H1 (cell line): ENCODE results near the gene TMEM72. TPM values are rescaled to one million over a fixed set of nuclear protein-coding genes. Genes with fewer than 3 reads are reported as not detected.

Experiments
- CEBPB ChIP-seq: IDR thresholded peaks from 2 replicates; pipeline ENCODE4 v1.6.1; 2012; ENCODE audit warnings: low read depth, low read length
- EZH2 ChIP-seq: fragments of 200-600 bp; sonication (generic); IDR thresholded peaks from 2 replicates; pipeline ENCODE4 v1.7.1; 2012; ENCODE audit warnings: low read depth, mild to moderate bottlenecking, moderate library complexity, low read length, inconsistent platforms; ENCODE audit not compliant: severe bottlenecking
- KDM4A ChIP-seq: IDR thresholded peaks from one replicate; pipeline ENCODE4 v1.7.1; 2012; ENCODE audit warnings: low read depth, mild to moderate bottlenecking, moderate library complexity, low read length, inconsistent platforms; ENCODE audit not compliant: severe bottlenecking
- NANOG ChIP-seq: IDR thresholded peaks from 2 replicates; pipeline ENCODE4 v1.6.1; 2011; ENCODE audit warnings: low read length, low read depth, mild to moderate bottlenecking, inconsistent platforms; ENCODE audit not compliant: insufficient read depth, poor library complexity, severe bottlenecking
- SP4 ChIP-seq: IDR thresholded peaks from 2 replicates; pipeline ENCODE4 v1.6.1; 2012; ENCODE audit warnings: low read length, inconsistent platforms
- TAF1 ChIP-seq: IDR thresholded peaks from 2 replicates; pipeline ENCODE4 v1.6.1; 2011; ENCODE audit warnings: mild to moderate bottlenecking, low read depth, low read length
- TBP ChIP-seq: IDR thresholded peaks from 2 replicates; pipeline ENCODE4 v1.6.1; 2011; ENCODE audit warnings: low read depth, low read length, improper control_type of control experiment
- ZNF274 ChIP-seq: IDR thresholded peaks from 2 replicates; pipeline ENCODE4 v1.7.0; 2012; ENCODE audit warnings: low read length, borderline replicate concordance; ENCODE audit errors: extremely low read depth
- polyA plus RNA-seq, 7 experiments: library from polyadenylated mRNA; depleted of rRNA in 3 of 7; stranded (reverse) in 5 of 7; unstranded in 2 of 7; fragments of >200 nt in 5 of 7; fragments of 200-250 nt in 2 of 7; gene quantifications; 1 replicate in 5 of 7; 2 replicates in 1 of 7; 4 replicates in 1 of 7; pipeline versions ENCODE4 v1.2.1 to v1.2.3, GENCODE V29; 2011 to 2013; ENCODE audit warnings: missing spikeins in 2 of 7, mixed read lengths in 2 of 7
- total RNA-seq: library from RNA; stranded (reverse); fragmentation: NEBNext Ultra II Directional; extraction: Animal tissue kit (Norgen Biotek cat#: 25700); gene quantifications from 2 replicates; pipeline ENCODE4 v1.2.1, GENCODE V29; 2021
- TF ChIP-seq, protein P1 (sequence below): fragments of 300-600 bp; sonication (generic); IDR thresholded peaks from 2 replicates; pipeline ENCODE4 v1.7.1; 2012; ENCODE audit warnings: low read length, moderate library complexity, mild to moderate bottlenecking, inconsistent platforms; ENCODE audit not compliant: insufficient replicate concordance
- TF ChIP-seq, protein P2 (sequence below): IDR thresholded peaks from 2 replicates; pipeline ENCODE4 v1.6.1; 2011; ENCODE audit warnings: low read length, improper control_type of control experiment
- TF ChIP-seq, protein P3 (sequence below): IDR thresholded peaks from 2 replicates; pipeline ENCODE4 v1.6.1; 2012; ENCODE audit warnings: inconsistent platforms

TMEM72 gene
- total and polyA plus RNA-seq, 2 of the 8 experiments (the other 6 are each of a cell fraction or from before 2014, with no cell fraction given) = not detected

DNA sequence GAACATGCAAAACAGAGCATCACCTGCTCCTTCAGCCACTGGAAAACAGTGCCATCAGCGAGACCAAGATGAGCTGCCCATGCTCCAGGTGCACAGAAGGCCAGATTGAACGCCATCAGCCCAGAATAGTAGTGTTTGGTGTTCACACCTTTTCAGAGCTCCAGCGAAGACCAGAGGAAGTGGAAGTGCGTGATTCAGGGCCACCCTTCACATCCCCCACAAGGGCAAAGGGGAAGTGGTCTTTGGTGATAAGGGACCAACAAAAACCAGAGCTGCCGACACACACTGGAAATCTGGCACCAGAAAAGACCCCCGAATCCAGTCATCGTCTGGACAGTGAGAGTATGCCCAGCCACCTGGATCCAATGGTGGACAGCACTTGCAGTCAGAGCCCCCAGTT lies 29.5 kb upstream of the TMEM72 start (continued):
- TF ChIP-seq, protein P1, sequence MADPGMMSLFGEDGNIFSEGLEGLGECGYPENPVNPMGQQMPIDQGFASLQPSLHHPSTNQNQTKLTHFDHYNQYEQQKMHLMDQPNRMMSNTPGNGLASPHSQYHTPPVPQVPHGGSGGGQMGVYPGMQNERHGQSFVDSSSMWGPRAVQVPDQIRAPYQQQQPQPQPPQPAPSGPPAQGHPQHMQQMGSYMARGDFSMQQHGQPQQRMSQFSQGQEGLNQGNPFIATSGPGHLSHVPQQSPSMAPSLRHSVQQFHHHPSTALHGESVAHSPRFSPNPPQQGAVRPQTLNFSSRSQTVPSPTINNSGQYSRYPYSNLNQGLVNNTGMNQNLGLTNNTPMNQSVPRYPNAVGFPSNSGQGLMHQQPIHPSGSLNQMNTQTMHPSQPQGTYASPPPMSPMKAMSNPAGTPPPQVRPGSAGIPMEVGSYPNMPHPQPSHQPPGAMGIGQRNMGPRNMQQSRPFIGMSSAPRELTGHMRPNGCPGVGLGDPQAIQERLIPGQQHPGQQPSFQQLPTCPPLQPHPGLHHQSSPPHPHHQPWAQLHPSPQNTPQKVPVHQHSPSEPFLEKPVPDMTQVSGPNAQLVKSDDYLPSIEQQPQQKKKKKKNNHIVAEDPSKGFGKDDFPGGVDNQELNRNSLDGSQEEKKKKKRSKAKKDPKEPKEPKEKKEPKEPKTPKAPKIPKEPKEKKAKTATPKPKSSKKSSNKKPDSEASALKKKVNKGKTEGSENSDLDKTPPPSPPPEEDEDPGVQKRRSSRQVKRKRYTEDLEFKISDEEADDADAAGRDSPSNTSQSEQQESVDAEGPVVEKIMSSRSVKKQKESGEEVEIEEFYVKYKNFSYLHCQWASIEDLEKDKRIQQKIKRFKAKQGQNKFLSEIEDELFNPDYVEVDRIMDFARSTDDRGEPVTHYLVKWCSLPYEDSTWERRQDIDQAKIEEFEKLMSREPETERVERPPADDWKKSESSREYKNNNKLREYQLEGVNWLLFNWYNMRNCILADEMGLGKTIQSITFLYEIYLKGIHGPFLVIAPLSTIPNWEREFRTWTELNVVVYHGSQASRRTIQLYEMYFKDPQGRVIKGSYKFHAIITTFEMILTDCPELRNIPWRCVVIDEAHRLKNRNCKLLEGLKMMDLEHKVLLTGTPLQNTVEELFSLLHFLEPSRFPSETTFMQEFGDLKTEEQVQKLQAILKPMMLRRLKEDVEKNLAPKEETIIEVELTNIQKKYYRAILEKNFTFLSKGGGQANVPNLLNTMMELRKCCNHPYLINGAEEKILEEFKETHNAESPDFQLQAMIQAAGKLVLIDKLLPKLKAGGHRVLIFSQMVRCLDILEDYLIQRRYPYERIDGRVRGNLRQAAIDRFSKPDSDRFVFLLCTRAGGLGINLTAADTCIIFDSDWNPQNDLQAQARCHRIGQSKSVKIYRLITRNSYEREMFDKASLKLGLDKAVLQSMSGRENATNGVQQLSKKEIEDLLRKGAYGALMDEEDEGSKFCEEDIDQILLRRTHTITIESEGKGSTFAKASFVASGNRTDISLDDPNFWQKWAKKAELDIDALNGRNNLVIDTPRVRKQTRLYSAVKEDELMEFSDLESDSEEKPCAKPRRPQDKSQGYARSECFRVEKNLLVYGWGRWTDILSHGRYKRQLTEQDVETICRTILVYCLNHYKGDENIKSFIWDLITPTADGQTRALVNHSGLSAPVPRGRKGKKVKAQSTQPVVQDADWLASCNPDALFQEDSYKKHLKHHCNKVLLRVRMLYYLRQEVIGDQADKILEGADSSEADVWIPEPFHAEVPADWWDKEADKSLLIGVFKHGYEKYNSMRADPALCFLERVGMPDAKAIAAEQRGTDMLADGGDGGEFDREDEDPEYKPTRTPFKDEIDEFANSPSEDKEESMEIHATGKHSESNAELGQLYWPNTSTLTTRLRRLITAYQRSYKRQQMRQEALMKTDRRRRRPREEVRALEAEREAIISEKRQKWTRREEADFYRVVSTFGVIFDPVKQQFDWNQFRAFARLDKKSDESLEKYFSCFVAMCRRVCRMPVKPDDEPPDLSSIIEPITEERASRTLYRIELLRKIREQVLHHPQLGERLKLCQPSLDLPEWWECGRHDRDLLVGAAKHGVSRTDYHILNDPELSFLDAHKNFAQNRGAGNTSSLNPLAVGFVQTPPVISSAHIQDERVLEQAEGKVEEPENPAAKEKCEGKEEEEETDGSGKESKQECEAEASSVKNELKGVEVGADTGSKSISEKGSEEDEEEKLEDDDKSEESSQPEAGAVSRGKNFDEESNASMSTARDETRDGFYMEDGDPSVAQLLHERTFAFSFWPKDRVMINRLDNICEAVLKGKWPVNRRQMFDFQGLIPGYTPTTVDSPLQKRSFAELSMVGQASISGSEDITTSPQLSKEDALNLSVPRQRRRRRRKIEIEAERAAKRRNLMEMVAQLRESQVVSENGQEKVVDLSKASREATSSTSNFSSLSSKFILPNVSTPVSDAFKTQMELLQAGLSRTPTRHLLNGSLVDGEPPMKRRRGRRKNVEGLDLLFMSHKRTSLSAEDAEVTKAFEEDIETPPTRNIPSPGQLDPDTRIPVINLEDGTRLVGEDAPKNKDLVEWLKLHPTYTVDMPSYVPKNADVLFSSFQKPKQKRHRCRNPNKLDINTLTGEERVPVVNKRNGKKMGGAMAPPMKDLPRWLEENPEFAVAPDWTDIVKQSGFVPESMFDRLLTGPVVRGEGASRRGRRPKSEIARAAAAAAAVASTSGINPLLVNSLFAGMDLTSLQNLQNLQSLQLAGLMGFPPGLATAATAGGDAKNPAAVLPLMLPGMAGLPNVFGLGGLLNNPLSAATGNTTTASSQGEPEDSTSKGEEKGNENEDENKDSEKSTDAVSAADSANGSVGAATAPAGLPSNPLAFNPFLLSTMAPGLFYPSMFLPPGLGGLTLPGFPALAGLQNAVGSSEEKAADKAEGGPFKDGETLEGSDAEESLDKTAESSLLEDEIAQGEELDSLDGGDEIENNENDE = no peak
- TF ChIP-seq NANOG = no peak
- no peak for TF ChIP-seq EZH2
- TF ChIP-seq, protein P2, sequence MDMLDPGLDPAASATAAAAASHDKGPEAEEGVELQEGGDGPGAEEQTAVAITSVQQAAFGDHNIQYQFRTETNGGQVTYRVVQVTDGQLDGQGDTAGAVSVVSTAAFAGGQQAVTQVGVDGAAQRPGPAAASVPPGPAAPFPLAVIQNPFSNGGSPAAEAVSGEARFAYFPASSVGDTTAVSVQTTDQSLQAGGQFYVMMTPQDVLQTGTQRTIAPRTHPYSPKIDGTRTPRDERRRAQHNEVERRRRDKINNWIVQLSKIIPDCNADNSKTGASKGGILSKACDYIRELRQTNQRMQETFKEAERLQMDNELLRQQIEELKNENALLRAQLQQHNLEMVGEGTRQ = no peak
- TF ChIP-seq SP4 = no peak
- no peak for TF ChIP-seq ZNF274
- no peak for TF ChIP-seq CEBPB
- no peak for TF ChIP-seq KDM4A
- TF ChIP-seq TAF1 = no peak
- TF ChIP-seq TBP = no peak
- TF ChIP-seq, protein P3, sequence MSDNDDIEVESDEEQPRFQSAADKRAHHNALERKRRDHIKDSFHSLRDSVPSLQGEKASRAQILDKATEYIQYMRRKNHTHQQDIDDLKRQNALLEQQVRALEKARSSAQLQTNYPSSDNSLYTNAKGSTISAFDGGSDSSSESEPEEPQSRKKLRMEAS = no peak
